HCT116 (cell line): ENCODE measurements around the gene CIART. TPM values are rescaled to one million over a fixed set of nuclear protein-coding genes. Genes with fewer than 3 reads are reported as not detected.
A peak's percentile ranks its signal among the peaks of the same experiment; 100 is the strongest.

Experiments used
- ATAC-seq: fragments of 200-7000 bp; cut with Tn5 transposase; 2 replicates; pipeline ENCODE4 v1.9.1; 2020; ENCODE audit warnings: mild to moderate bottlenecking, moderate library complexity
- BruUV-seq: library from RNA; stranded (reverse); fragments of 400-500 nt; replicated peaks from 2 replicates; lab custom pipeline; 2021; lab: Mats Ljungman, UMichigan
- CTCF ChIA-PET: fragments of 300-600 bp; sonication (Branson Sonifier 250); formaldehyde crosslinking; loops from one replicate; lab custom pipeline; 2021; ENCODE audit warnings: antibody characterized with exemption; lab: Charles Lee
- POLR2A ChIA-PET: fragments of 300-600, 350-600 bp; sonication (Branson Sonifier 250); formaldehyde crosslinking; loops from one replicate; lab custom pipeline; 2021; ENCODE audit warnings: antibody characterized with exemption; lab: Charles Lee
- RAD21 ChIA-PET, 2 experiments: fragments of 300-600 bp; sonication (Branson Sonifier 250); formaldehyde crosslinking; loops; one replicate each; lab custom pipeline; 2023; ENCODE audit warnings: low total read pairs in 2 of 2; ENCODE audit not compliant: uncharacterized antibody in 2 of 2, unreplicated experiment in 2 of 2, low non-redundant PET in 1 of 2; lab: Charles Lee
- DNase-seq: peaks from one replicate; pipeline ENCODE4 v3.0.0-alpha.2; 2010; ENCODE audit warnings: low read depth, low spot score
- H2AFZ ChIP-seq: fragments of 200-600 bp; shearing (Covaris generic), sonication (generic); 2 replicates; pipeline ENCODE4 v1.6.1; 2017; ENCODE audit warnings: low read depth, mixed run types, mixed read lengths, antibody characterized with exemption, low read length; ENCODE audit not compliant: poor library complexity, severe bottlenecking
- H3K27ac ChIP-seq: 2 replicates; pipeline ENCODE4 v1.5.1; 2012; ENCODE audit warnings: low read depth, low read length
- H3K27me3 ChIP-seq: fragments of 200-600 bp; sonication (generic); 2 replicates; pipeline ENCODE4 v1.6.1; 2016; ENCODE audit warnings: mixed run types, low read length, mixed read lengths; ENCODE audit not compliant: insufficient read depth
- H3K36me3 ChIP-seq, 2 experiments: fragments of 200-500 bp in 1 of 2; fragments of 200-600 bp in 1 of 2; sonication (Bioruptor generic) in 1 of 2; sonication (generic) in 1 of 2; 2 replicates each; pipeline versions ENCODE4 v1.5.1 to v1.6.1; 2014 to 2016; ENCODE audit warnings: low read length in 2 of 2, inconsistent platforms in 1 of 2, mixed read lengths in 1 of 2, mixed run types in 1 of 2; ENCODE audit not compliant: insufficient read depth in 2 of 2, control insufficient read depth in 1 of 2
- H3K4me1 ChIP-seq, 2 experiments: fragments of 200-600 bp in 1 of 2; sonication (generic) in 1 of 2; 2 replicates each; pipeline versions ENCODE4 v1.5.1 to v1.6.1; 2012 to 2017; ENCODE audit warnings: low read length in 2 of 2, inconsistent platforms in 1 of 2, mild to moderate bottlenecking in 1 of 2, mixed read lengths in 1 of 2, mixed run types in 1 of 2, moderate library complexity in 1 of 2; ENCODE audit not compliant: insufficient read depth in 2 of 2, control insufficient read depth in 1 of 2
- H3K4me2 ChIP-seq: fragments of 200-600 bp; sonication (generic); 2 replicates; pipeline ENCODE4 v1.6.1; 2017; ENCODE audit warnings: mixed run types, low read length, mixed read lengths
- H3K4me3 ChIP-seq, 2 experiments: fragments of 200-600 bp in 1 of 2; sonication (generic) in 1 of 2; replicated peaks in 1 of 2; 2 replicates each; pipeline ENCODE4 v1.5.1; 2011 to 2016; ENCODE audit warnings: low read length in 2 of 2, control low read depth in 1 of 2, low read depth in 1 of 2, mild to moderate bottlenecking in 1 of 2, mixed read lengths in 1 of 2, mixed run types in 1 of 2
- H3K79me2 ChIP-seq: fragments of 200-600 bp; sonication (generic); 2 replicates; pipeline ENCODE4 v1.6.1; 2017; ENCODE audit warnings: mild to moderate bottlenecking, mixed run types, low read length, moderate library complexity, mixed read lengths; ENCODE audit not compliant: insufficient read depth
- H3K9ac ChIP-seq: fragments of 200-600 bp; sonication (generic); 2 replicates; pipeline ENCODE4 v1.6.1; 2016; ENCODE audit warnings: low read length, mixed read lengths
- H3K9me2 ChIP-seq: fragments of 200-600 bp; sonication (generic), shearing (Covaris generic); 2 replicates; pipeline ENCODE4 v1.6.1; 2017; ENCODE audit warnings: mixed run types, mild to moderate bottlenecking, moderate library complexity; ENCODE audit not compliant: insufficient read depth
- H3K9me3 ChIP-seq, 2 experiments: fragments of 200-500 bp in 1 of 2; fragments of 200-600 bp in 1 of 2; sonication (Bioruptor generic) in 1 of 2; sonication (generic) in 1 of 2; 2 replicates each; pipeline ENCODE4 v1.6.1; 2014 to 2017; ENCODE audit warnings: low read length in 2 of 2, mixed read lengths in 2 of 2, inconsistent platforms in 1 of 2, low read depth in 1 of 2, mild to moderate bottlenecking in 1 of 2, mixed run types in 1 of 2, moderate library complexity in 1 of 2; ENCODE audit not compliant: control insufficient read depth in 1 of 2, insufficient read depth in 1 of 2
- H4K20me1 ChIP-seq: fragments of 200-600 bp; sonication (generic), shearing (Covaris generic); 2 replicates; pipeline ENCODE4 v1.6.1; 2017; ENCODE audit warnings: mixed run types, mild to moderate bottlenecking, moderate library complexity; ENCODE audit not compliant: insufficient read depth
- CEBPB ChIP-seq: IDR thresholded peaks from 2 replicates; pipeline ENCODE4 v1.6.1; 2012; ENCODE audit warnings: low read depth
- EGR1 ChIP-seq: IDR thresholded peaks from 2 replicates; pipeline ENCODE4 v1.6.1; 2012; ENCODE audit warnings: low read depth
- POLR2A ChIP-seq: IDR thresholded peaks from 2 replicates; pipeline ENCODE4 v1.7.0; 2011; ENCODE audit warnings: borderline replicate concordance; ENCODE audit not compliant: insufficient read depth, insufficient read length; ENCODE audit errors: extremely low read depth
- intact Hi-C: fragments of 100-400 bp; cut with micrococcal nuclease; formaldehyde crosslinking; loops from 2 replicates; pipeline ENCODE4 v1.10.0; 2022
- total RNA-seq: library from RNA; stranded (reverse); gene quantifications from one replicate; pipeline ENCODE4 v1.2.1, GENCODE V29; 2021; ENCODE audit not compliant: unreplicated experiment

CIART gene
- total RNA-seq, 1 experiment from 2014 or later = 0.22 TPM

DNA sequence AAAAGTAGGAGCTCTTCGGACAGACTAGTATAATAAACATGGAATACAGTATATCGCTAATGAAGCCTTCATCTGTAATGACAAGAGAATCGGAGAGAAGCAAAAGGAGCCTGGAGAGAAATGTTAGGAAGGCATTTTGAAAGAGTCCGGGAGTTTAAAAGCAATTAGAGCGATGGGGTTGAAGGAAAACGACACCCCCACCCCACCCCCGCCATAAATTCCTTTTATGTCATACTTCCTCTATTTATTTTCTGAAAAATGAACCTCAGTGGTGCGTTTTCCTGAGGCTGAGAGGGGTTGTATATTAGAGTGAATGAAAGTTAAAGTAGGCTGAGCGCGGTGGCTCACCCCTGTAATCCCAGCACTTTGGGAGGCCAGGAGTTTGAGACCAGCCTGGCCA, 12.9 kb upstream of the CIART start:
- Histone ChIP-seq H2AFZ (peak overlapping the region; percentile 47), H3K27ac (peak overlapping the region; percentile 69; the same call in 1 of the 2 replicates), H3K27me3 (no peaks in the 10 kb centered on the region), H4K20me1 (no peaks in the 10 kb centered on the region), H3K9me2 (no peaks in the 10 kb centered on the region), H3K9me3 (no peaks in the 10 kb centered on the region), H3K79me2 (peaks cover 22% of the 10 kb centered on the region), H3K36me3 (peaks cover 3 to 15% of the 10 kb centered on the region in 2 experiments; a peak in 2 of 4 replicates), H3K9ac (peak overlapping the region; percentile 97), H3K4me3 (peak overlapping the region; percentile 93 to 100), H3K4me2 (peak overlapping the region; percentile 99), H3K4me1 (peaks cover 22 to 36% of the 10 kb centered on the region in 2 experiments)
- DNase-seq = no peak
- intact Hi-C loops = no loop called here
- ChIA-PET POLR2A (interaction anchor here (1.0 kb wide), 1 partner anchor 13 kb away, joined by 3 read pairs; no protein-coding TSS in a partner anchor), CTCF (interaction anchor here (1.0 kb wide), 1 partner anchor 14 kb away, joined by 5 read pairs; no protein-coding TSS in a partner anchor), RAD21 (no interaction called here)
- TF ChIP-seq POLR2A (no peak), CEBPB (no peak)
- no peak for ATAC-seq
- BruUV-seq = TSS peak; percentile 89

DNA sequence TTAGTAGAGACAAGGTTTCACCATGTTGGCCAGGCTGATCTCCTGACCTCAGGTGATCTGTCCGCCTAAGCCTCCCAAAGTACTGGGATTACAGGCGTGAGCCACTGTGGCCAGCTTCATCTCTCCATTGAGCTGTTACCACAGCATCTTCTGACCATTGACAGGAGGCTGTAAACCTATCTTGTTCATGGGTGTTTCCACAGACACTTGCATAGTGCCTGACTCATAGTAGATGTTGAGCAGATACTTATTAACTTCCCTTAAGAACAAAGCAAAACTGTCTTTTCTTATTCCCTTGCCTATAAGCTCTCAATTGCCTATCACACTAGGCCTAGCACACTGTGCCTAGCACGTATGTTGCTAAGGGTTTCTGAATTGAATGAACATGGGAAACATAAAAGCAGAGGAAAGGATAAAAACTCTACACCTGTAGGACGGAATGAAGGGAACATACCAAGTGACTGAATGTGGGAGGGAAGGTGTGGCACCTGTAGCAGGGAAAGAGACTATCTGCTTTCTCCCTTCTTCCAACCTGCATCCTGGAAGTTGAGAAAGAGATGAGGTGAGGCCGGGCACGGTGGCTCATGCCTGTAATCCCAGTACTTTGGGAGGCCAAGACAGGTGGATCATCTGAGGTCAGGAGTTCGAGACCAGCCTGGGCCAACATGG, 10.9 kb upstream of the CIART start:
- RAD21 ChIA-PET = no interaction called here
- POLR2A ChIA-PET = interaction anchor here (1.8 kb wide), 1 partner anchor 11 kb away, joined by 6 read pairs; no protein-coding TSS in a partner anchor
- H3K9ac ChIP-seq = no peak overlapping the region
- H4K20me1 ChIP-seq = no peaks in the 10 kb centered on the region
- no peaks in the 10 kb centered on the region for H3K27me3 ChIP-seq
- no peak for TF ChIP-seq EGR1
- TF ChIP-seq, all 23 proteins: peak for 0
- Histone ChIP-seq H3K27ac (no peak overlapping the region), H3K79me2 (peaks cover 22% of the 10 kb centered on the region), H3K4me1 (peaks cover 24 to 42% of the 10 kb centered on the region in 2 experiments), H3K4me3 (no peak overlapping the region), H3K9me2 (no peaks in the 10 kb centered on the region), H3K4me2 (no peak overlapping the region), H3K36me3 (peaks cover 0 to 6% of the 10 kb centered on the region in 2 experiments; a peak in 2 of 4 replicates), H2AFZ (no peak overlapping the region), H3K9me3 (no peaks in the 10 kb centered on the region)
- ATAC-seq = no peak
- intact Hi-C loops = no loop called here
- DNase-seq = no peak
- CTCF ChIA-PET = interaction anchor here (1.8 kb wide), 1 partner anchor 16 kb away, joined by 4 read pairs; no protein-coding TSS in a partner anchor
- no TSS peak for BruUV-seq
